Parathyroid adenoma (tissue), 2 donors: ENCODE results near the gene PDE4D.

Experiments
- H2AFZ ChIP-seq: fragments of 300-600 bp; sonication (generic); one replicate; pipeline ENCODE4 v1.7.0; 2017; ENCODE audit warnings: antibody characterized with exemption, mild to moderate bottlenecking
- H3K27ac ChIP-seq: fragments of 300-600 bp; sonication (generic); one replicate; pipeline ENCODE4 v1.7.0; 2017
- H3K27me3 ChIP-seq: fragments of 300-600 bp; sonication (generic); one replicate; pipeline ENCODE4 v1.7.0; 2017; ENCODE audit warnings: low read length; ENCODE audit not compliant: control insufficient read depth, insufficient read depth
- H3K36me3 ChIP-seq: fragments of 300-600 bp; sonication (generic); one replicate; pipeline ENCODE4 v1.7.0; 2017; ENCODE audit warnings: low read length; ENCODE audit not compliant: control insufficient read depth, insufficient read depth
- H3K4me1 ChIP-seq: fragments of 300-600 bp; sonication (generic); one replicate; pipeline ENCODE4 v1.7.0; 2017; ENCODE audit warnings: control low read depth
- H3K4me2 ChIP-seq: fragments of 300-600 bp; sonication (generic); one replicate; pipeline ENCODE4 v1.7.0; 2017; ENCODE audit warnings: low read length
- H3K4me3 ChIP-seq: fragments of 300-600 bp; sonication (generic); one replicate; pipeline ENCODE4 v1.7.0; 2017; ENCODE audit warnings: low read depth, low read length
- H3K79me2 ChIP-seq: fragments of 300-600 bp; sonication (generic); one replicate; pipeline ENCODE4 v1.7.0; 2017; ENCODE audit warnings: control low read depth
- H3K9ac ChIP-seq: fragments of 300-600 bp; sonication (generic); one replicate; pipeline ENCODE4 v1.7.0; 2017; ENCODE audit warnings: mild to moderate bottlenecking
- H3K9me3 ChIP-seq: fragments of 300-600 bp; sonication (generic); one replicate; pipeline ENCODE4 v1.7.0; 2017; ENCODE audit warnings: low read length; ENCODE audit not compliant: control insufficient read depth
- TF ChIP-seq, protein P1 (sequence below): fragments of 300-600 bp; sonication (generic); IDR thresholded peaks from one replicate; pipeline ENCODE4 v1.7.0; 2017; ENCODE audit warnings: antibody characterized with exemption, mild to moderate bottlenecking
- donor health status: primary hyperparathyroidism.

Gene PDE4D

GRCh38 chr5:59184769-59185168, 708.8 kb downstream of the PDE4D start:
- Histone ChIP-seq H3K36me3 (no peaks in the 10 kb centered on the region), H3K4me1 (no peaks in the 10 kb centered on the region), H3K9me3 (no peaks in the 10 kb centered on the region), H3K9ac (no peak overlapping the region), H3K4me2 (no peak overlapping the region), H3K79me2 (no peaks in the 10 kb centered on the region), H2AFZ (no peak overlapping the region), H3K4me3 (no peak overlapping the region), H3K27me3 (no peaks in the 10 kb centered on the region), H3K27ac (no peak overlapping the region)
- TF ChIP-seq, protein P1, sequence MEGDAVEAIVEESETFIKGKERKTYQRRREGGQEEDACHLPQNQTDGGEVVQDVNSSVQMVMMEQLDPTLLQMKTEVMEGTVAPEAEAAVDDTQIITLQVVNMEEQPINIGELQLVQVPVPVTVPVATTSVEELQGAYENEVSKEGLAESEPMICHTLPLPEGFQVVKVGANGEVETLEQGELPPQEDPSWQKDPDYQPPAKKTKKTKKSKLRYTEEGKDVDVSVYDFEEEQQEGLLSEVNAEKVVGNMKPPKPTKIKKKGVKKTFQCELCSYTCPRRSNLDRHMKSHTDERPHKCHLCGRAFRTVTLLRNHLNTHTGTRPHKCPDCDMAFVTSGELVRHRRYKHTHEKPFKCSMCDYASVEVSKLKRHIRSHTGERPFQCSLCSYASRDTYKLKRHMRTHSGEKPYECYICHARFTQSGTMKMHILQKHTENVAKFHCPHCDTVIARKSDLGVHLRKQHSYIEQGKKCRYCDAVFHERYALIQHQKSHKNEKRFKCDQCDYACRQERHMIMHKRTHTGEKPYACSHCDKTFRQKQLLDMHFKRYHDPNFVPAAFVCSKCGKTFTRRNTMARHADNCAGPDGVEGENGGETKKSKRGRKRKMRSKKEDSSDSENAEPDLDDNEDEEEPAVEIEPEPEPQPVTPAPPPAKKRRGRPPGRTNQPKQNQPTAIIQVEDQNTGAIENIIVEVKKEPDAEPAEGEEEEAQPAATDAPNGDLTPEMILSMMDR: no peak

DNA sequence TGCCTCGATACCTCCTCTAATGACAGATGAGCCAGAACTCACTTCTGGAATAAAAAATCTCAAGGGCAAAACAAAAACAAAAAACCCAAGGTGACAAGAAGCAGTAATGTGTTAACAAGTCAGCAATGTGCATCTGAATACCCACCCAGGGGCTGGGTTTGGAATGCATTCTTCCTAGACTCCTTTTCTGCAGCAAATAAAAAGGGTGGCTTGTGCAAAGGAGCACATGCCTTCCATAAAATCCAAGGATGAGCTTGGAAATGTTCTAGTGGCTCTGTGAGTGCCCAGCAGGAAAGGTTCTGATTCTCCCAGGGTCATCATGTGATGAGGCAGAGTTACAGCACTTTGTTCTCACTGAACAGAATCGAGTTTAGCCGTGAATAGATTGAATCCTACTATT, 710.8 kb downstream of the PDE4D start:
- no peak overlapping the region for H3K4me2 ChIP-seq
- no peak overlapping the region for H3K9ac ChIP-seq
- H3K36me3 ChIP-seq: no peaks in the 10 kb centered on the region
- H3K27me3 ChIP-seq: no peaks in the 10 kb centered on the region
- no peaks in the 10 kb centered on the region for H3K79me2 ChIP-seq
- no peak overlapping the region for H2AFZ ChIP-seq
- no peaks in the 10 kb centered on the region for H3K9me3 ChIP-seq
- no peak overlapping the region for H3K4me3 ChIP-seq
- TF ChIP-seq, protein P1: no peak
- H3K4me1 ChIP-seq: no peaks in the 10 kb centered on the region
- H3K27ac ChIP-seq: no peak overlapping the region

DNA sequence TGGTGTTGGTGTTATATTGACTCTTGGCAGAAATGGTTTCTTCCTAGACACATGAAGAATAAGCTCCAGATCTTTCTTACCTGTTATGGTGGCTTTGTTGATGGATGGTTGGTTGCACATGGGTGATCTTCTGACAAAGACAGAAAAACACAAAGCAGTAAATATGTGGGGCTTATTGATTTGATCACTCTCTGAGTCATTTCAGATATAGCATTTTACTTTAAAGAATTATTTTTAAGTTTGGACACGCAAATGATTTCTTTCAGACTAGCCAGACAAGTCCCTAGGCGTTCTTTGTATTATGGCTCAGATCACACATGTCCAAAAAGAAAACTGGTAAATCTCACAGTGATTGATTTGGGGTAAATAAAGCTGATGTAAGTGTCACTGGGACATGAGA, 713.0 kb downstream of the PDE4D start:
- H3K9me3 ChIP-seq: no peaks in the 10 kb centered on the region
- H3K27ac ChIP-seq: no peak overlapping the region
- H2AFZ ChIP-seq: no peak overlapping the region
- H3K36me3 ChIP-seq: no peaks in the 10 kb centered on the region
- no peaks in the 10 kb centered on the region for H3K4me1 ChIP-seq
- H3K4me2 ChIP-seq: no peak overlapping the region
- no peak overlapping the region for H3K9ac ChIP-seq
- H3K79me2 ChIP-seq: no peaks in the 10 kb centered on the region
- no peaks in the 10 kb centered on the region for H3K27me3 ChIP-seq
- TF ChIP-seq, protein P1: no peak
- no peak overlapping the region for H3K4me3 ChIP-seq

GRCh38 chr5:59179704-59180103, 713.8 kb downstream of the PDE4D start:
- H3K9me3 ChIP-seq: no peaks in the 10 kb centered on the region
- H3K4me1 ChIP-seq: no peaks in the 10 kb centered on the region
- H3K27ac ChIP-seq: no peak overlapping the region
- H3K4me3 ChIP-seq: no peak overlapping the region
- H3K27me3 ChIP-seq: no peaks in the 10 kb centered on the region
- H2AFZ ChIP-seq: no peak overlapping the region
- no peaks in the 10 kb centered on the region for H3K79me2 ChIP-seq
- TF ChIP-seq, protein P1: no peak
- H3K36me3 ChIP-seq: no peaks in the 10 kb centered on the region
- H3K4me2 ChIP-seq: no peak overlapping the region
- no peak overlapping the region for H3K9ac ChIP-seq

GRCh38 chr5:59178482-59178881, 715.0 kb downstream of the PDE4D start:
- Histone ChIP-seq H3K4me3 (no peak overlapping the region), H3K9ac (no peak overlapping the region), H3K79me2 (no peaks in the 10 kb centered on the region), H3K4me1 (no peaks in the 10 kb centered on the region), H3K27me3 (no peaks in the 10 kb centered on the region), H3K36me3 (no peaks in the 10 kb centered on the region), H3K9me3 (no peaks in the 10 kb centered on the region), H3K27ac (no peak overlapping the region), H2AFZ (no peak overlapping the region), H3K4me2 (no peak overlapping the region)
- TF ChIP-seq, protein P1: no peak
